ENCODE data around the gene LIFR. TPM values are rescaled to one million over a fixed set of nuclear protein-coding genes. Genes with fewer than 3 reads are reported as not detected.

LIFR gene
- total and polyA plus RNA-seq, 2 experiments from 2014 or later = 20.7 to 35.6 TPM

- Histone ChIP-seq H3K27ac (no peak overlapping the region), H3K36me3 (no peaks in the 10 kb centered on the region), H3K4me3 (no peak overlapping the region), H3K4me1 (ENCODE audit: low read depth) (no peaks in the 10 kb centered on the region), H3K27me3 (no peaks in the 10 kb centered on the region), H3K9me3 (ENCODE audit: low read depth) (no peaks in the 10 kb centered on the region)
- no peak for TF ChIP-seq CTCF (IDR thresholded peaks at IDR 0.05; ENCODE audit: low read depth, low read length)
- peak in 1 of 2 donors; percentile 42 for DNase-seq (ENCODE audit: low read depth in 1 of 2, low spot score in 1 of 2)
Measured at GRCh38 chr5:38426490-38426889, 130.0 kb downstream of the LIFR start.

Measured in cardiac muscle cell (in vitro differentiated cells and primary cell).